ENCODE data around the gene LRFN4. TPM values are rescaled to one million over a fixed set of nuclear protein-coding genes. Genes with fewer than 3 reads are reported as not detected.

Gene LRFN4
- total and polyA plus RNA-seq, 2 donors (not counting 3 experiments of a cell fraction or from before 2014, with no cell fraction given), result 22.3 to 37.4 TPM

DNA sequence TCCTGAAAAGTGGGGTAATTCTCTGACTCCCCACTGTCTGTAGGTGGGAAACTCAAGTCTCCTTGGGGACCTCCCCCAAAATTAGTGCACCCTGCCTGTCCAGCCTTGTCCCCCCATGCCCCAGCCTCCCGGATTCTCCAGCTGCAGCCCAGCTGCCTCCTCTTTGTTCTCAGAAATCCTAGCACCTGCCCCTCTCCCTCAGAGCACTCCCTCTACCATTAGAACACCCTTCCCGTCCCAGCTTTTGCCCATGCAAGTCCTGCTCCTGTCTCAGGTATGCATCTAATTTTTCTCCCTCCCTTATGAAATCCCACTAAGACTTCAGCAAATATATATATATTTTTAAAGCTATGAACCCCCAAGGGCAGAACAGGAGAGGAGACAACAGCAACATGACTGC lies 37.3 kb downstream of the LRFN4 start:
- CTCF ChIA-PET, result interaction anchor here (0.6 to 3.5 kb wide), 4 partner anchors 8 to 41 kb away, joined by 3 to 18 read pairs (median 6); no protein-coding TSS in a partner anchor
- intact Hi-C loops (cut with micrococcal nuclease), result no loop called here

GRCh38 chr11:66901964-66902390 lies 45.1 kb downstream of the LRFN4 start:
- no peaks in the 10 kb centered on the region for H4K20me1 ChIP-seq (replicated peaks; ENCODE audit: control insufficient read depth, extremely low read depth, insufficient read depth, low read length)
- CTCF ChIA-PET, result interaction anchor here (0.7 to 1.8 kb wide), 4 partner anchors 8 to 516 kb away, joined by 3 to 6 read pairs (median 3); no protein-coding TSS in a partner anchor
- dilution Hi-C loops (cut with MboI; ENCODE audit: extremely low pct_ligation_motif_present, low sequenced_read_pairs), result no loop called here

More for the DNA sequence above, 37.3 kb downstream of the LRFN4 start:
- H3K4me2 ChIP-seq (ENCODE audit: insufficient read depth, low read length), result no peak overlapping the region
- no TSS peak for BruUV-seq (replicated peaks)
- H3K4me3 ChIP-seq (replicated peaks in 1 of 3; ENCODE audit: insufficient read depth in 1 of 3, low read depth in 1 of 3, low read length in 3 of 3), result no peak overlapping the region
- H2AFZ ChIP-seq (ENCODE audit: low read depth, low read length), result no peak overlapping the region
- H3K27me3 ChIP-seq (ENCODE audit: control insufficient read depth in 2 of 2, insufficient read depth in 2 of 2, low read length in 2 of 2), result no peaks in the 10 kb centered on the region
- H3K9me1 ChIP-seq (replicated peaks; ENCODE audit: control insufficient read depth, extremely low read depth, insufficient read depth, low read length), result no peaks in the 10 kb centered on the region
- dilution Hi-C loops (cut with MboI; ENCODE audit: extremely low pct_ligation_motif_present, low sequenced_read_pairs), result no loop called here
- POLR2A ChIA-PET, result no interaction called here
- H3K9me3 ChIP-seq (replicated peaks; ENCODE audit: control insufficient read depth, insufficient read depth, low read length), result no peaks in the 10 kb centered on the region
- no peak overlapping the region for H3K9ac ChIP-seq (replicated peaks; ENCODE audit: extremely low read depth, insufficient read depth, low read length)
- H4K20me1 ChIP-seq (replicated peaks; ENCODE audit: control insufficient read depth, extremely low read depth, insufficient read depth, low read length), result no peaks in the 10 kb centered on the region
- DNase-seq (ENCODE audit: low read depth, low spot score) (no peak), FAIRE-seq (no peak)
- H3K79me2 ChIP-seq (ENCODE audit: control insufficient read depth, insufficient read depth, low read length), result no peaks in the 10 kb centered on the region
- TF ChIP-seq FOS (IDR thresholded peaks at IDR 0.05; ENCODE audit: borderline replicate concordance, insufficient read depth, low read length) (no peak), POLR2A (IDR thresholded peaks at IDR 0.05; ENCODE audit: low read depth, low read length) (no peak), JUN (IDR thresholded peaks at IDR 0.05; ENCODE audit: borderline replicate concordance, insufficient read depth, insufficient read length, low read depth) (no peak), GATA2 (IDR thresholded peaks at IDR 0.05; ENCODE audit: insufficient read depth, insufficient read length, low read depth, low read length) (no peak), MYC (IDR thresholded peaks at IDR 0.05; ENCODE audit: low read depth, low read length) (no peak)
- H3K36me3 ChIP-seq (ENCODE audit: control insufficient read depth in 2 of 2, extremely low read depth in 1 of 2, insufficient read depth in 2 of 2, low read length in 2 of 2), result no peaks in the 10 kb centered on the region
- peaks cover 7% of the 10 kb centered on the region for H3K4me1 ChIP-seq (ENCODE audit: control insufficient read depth, extremely low read depth, insufficient read depth, low read length)
- H3K27ac ChIP-seq (ENCODE audit: insufficient read depth, low read depth, low read length), result no peak overlapping the region

More at GRCh38 chr11:66901964-66902390, 45.1 kb downstream of the LRFN4 start:
- Histone ChIP-seq H3K27me3 (ENCODE audit: control insufficient read depth in 2 of 2, insufficient read depth in 2 of 2, low read length in 2 of 2) (no peaks in the 10 kb centered on the region), H3K4me2 (ENCODE audit: insufficient read depth, low read length) (no peak overlapping the region), H3K9ac (replicated peaks; ENCODE audit: extremely low read depth, insufficient read depth, low read length) (no peak overlapping the region), H3K27ac (ENCODE audit: insufficient read depth, low read depth, low read length) (no peak overlapping the region), H3K4me3 (replicated peaks in 1 of 3; ENCODE audit: insufficient read depth in 1 of 3, low read depth in 1 of 3, low read length in 3 of 3) (no peak overlapping the region), H3K9me1 (replicated peaks; ENCODE audit: control insufficient read depth, extremely low read depth, insufficient read depth, low read length) (no peaks in the 10 kb centered on the region), H3K79me2 (ENCODE audit: control insufficient read depth, insufficient read depth, low read length) (no peaks in the 10 kb centered on the region), H3K36me3 (ENCODE audit: control insufficient read depth in 2 of 2, extremely low read depth in 1 of 2, insufficient read depth in 2 of 2, low read length in 2 of 2) (no peaks in the 10 kb centered on the region), H3K4me1 (ENCODE audit: control insufficient read depth, extremely low read depth, insufficient read depth, low read length) (peaks cover 5% of the 10 kb centered on the region), H3K9me3 (replicated peaks; ENCODE audit: control insufficient read depth, insufficient read depth, low read length) (no peaks in the 10 kb centered on the region), H2AFZ (ENCODE audit: low read depth, low read length) (no peak overlapping the region)
- POLR2A ChIA-PET, result no interaction called here
- intact Hi-C loops (cut with micrococcal nuclease), result no loop called here
- no TSS peak for BruUV-seq (replicated peaks)
- FAIRE-seq (no peak), DNase-seq (ENCODE audit: low read depth, low spot score) (no peak)
- TF ChIP-seq FOS (IDR thresholded peaks at IDR 0.05; ENCODE audit: borderline replicate concordance, insufficient read depth, low read length) (no peak), EZH2 (IDR thresholded peaks at IDR 0.05; ENCODE audit: borderline replicate concordance, low read depth, low read length, severe bottlenecking) (no peak), GATA2 (IDR thresholded peaks at IDR 0.05; ENCODE audit: insufficient read depth, insufficient read length, low read depth, low read length) (no peak), POLR2A (IDR thresholded peaks at IDR 0.05; ENCODE audit: low read depth, low read length) (no peak)
- TF ChIP-seq, protein P1, sequence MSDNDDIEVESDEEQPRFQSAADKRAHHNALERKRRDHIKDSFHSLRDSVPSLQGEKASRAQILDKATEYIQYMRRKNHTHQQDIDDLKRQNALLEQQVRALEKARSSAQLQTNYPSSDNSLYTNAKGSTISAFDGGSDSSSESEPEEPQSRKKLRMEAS (IDR thresholded peaks at IDR 0.05; ENCODE audit: insufficient read depth, insufficient read length), result no peak
